ENCODE measurements around the gene RAPSN.

The RAPSN gene

GRCh38 chr11:47400768-47401279 is 48.1 kb downstream of the RAPSN start:
- H3K27ac ChIP-seq, result no peak overlapping the region
- DNase-seq, result no peak
- H3K36me3 ChIP-seq, result no peaks in the 10 kb centered on the region
- H3K9me3 ChIP-seq (ENCODE audit: severe bottlenecking), result no peaks in the 10 kb centered on the region
- no peak overlapping the region for H3K4me3 ChIP-seq (ENCODE audit: low read depth, low read length)
- H3K27me3 ChIP-seq (ENCODE audit: insufficient read depth, low read depth, severe bottlenecking), result no peaks in the 10 kb centered on the region
- TF ChIP-seq CTCF (IDR thresholded peaks at IDR 0.05; ENCODE audit: low read depth, low read length), result no peak

GRCh38 chr11:47399860-47400767 is 48.8 kb downstream of the RAPSN start:
- no peak for TF ChIP-seq CTCF (IDR thresholded peaks at IDR 0.05; ENCODE audit: low read depth, low read length)
- Histone ChIP-seq H3K9me3 (ENCODE audit: severe bottlenecking) (no peaks in the 10 kb centered on the region), H3K4me3 (ENCODE audit: low read depth, low read length) (no peak overlapping the region), H3K27me3 (ENCODE audit: insufficient read depth, low read depth, severe bottlenecking) (no peaks in the 10 kb centered on the region), H3K36me3 (no peaks in the 10 kb centered on the region), H3K27ac (no peak overlapping the region)
- DNase-seq, result no peak

GRCh38 chr11:47398551-47398950 is 50.4 kb downstream of the RAPSN start:
- Histone ChIP-seq H3K9me3 (ENCODE audit: severe bottlenecking) (no peaks in the 10 kb centered on the region), H3K27me3 (ENCODE audit: insufficient read depth, low read depth, severe bottlenecking) (no peaks in the 10 kb centered on the region), H3K27ac (no peak overlapping the region), H3K4me3 (ENCODE audit: low read depth, low read length) (no peak overlapping the region), H3K36me3 (no peaks in the 10 kb centered on the region)
- DNase-seq, result no peak
- no peak for TF ChIP-seq CTCF (IDR thresholded peaks at IDR 0.05; ENCODE audit: low read depth, low read length)

GRCh38 chr11:47398011-47398410 is 50.9 kb downstream of the RAPSN start:
- H3K27ac ChIP-seq, result no peak overlapping the region
- no peak for TF ChIP-seq CTCF (IDR thresholded peaks at IDR 0.05; ENCODE audit: low read depth, low read length)
- H3K9me3 ChIP-seq (ENCODE audit: severe bottlenecking), result no peaks in the 10 kb centered on the region
- no peaks in the 10 kb centered on the region for H3K36me3 ChIP-seq
- H3K27me3 ChIP-seq (ENCODE audit: insufficient read depth, low read depth, severe bottlenecking), result no peaks in the 10 kb centered on the region
- no peak overlapping the region for H3K4me3 ChIP-seq (ENCODE audit: low read depth, low read length)
- DNase-seq, result no peak

- Histone ChIP-seq H3K27me3 (ENCODE audit: insufficient read depth, low read depth, severe bottlenecking) (no peaks in the 10 kb centered on the region), H3K27ac (no peak overlapping the region), H3K36me3 (no peaks in the 10 kb centered on the region), H3K9me3 (ENCODE audit: severe bottlenecking) (no peaks in the 10 kb centered on the region), H3K4me3 (ENCODE audit: low read depth, low read length) (no peak overlapping the region)
- TF ChIP-seq CTCF (IDR thresholded peaks at IDR 0.05; ENCODE audit: low read depth, low read length), result no peak
- no peak for DNase-seq
These were observed 53.0 kb downstream of the RAPSN start for GRCh38 chr11:47396049-47396320.
